Hair follicle dermal papilla cell (primary cell): ENCODE measurements around the gene DSP. TPM values are rescaled to one million over a fixed set of nuclear protein-coding genes. Genes with fewer than 3 reads are reported as not detected.

Source experiments
- total RNA-seq: library from RNA; depleted of rRNA; stranded (reverse); fragments of >200 nt; gene quantifications from 2 replicates; pipeline ENCODE4 v1.2.3, GENCODE V29; 2012

Gene DSP, protein sequence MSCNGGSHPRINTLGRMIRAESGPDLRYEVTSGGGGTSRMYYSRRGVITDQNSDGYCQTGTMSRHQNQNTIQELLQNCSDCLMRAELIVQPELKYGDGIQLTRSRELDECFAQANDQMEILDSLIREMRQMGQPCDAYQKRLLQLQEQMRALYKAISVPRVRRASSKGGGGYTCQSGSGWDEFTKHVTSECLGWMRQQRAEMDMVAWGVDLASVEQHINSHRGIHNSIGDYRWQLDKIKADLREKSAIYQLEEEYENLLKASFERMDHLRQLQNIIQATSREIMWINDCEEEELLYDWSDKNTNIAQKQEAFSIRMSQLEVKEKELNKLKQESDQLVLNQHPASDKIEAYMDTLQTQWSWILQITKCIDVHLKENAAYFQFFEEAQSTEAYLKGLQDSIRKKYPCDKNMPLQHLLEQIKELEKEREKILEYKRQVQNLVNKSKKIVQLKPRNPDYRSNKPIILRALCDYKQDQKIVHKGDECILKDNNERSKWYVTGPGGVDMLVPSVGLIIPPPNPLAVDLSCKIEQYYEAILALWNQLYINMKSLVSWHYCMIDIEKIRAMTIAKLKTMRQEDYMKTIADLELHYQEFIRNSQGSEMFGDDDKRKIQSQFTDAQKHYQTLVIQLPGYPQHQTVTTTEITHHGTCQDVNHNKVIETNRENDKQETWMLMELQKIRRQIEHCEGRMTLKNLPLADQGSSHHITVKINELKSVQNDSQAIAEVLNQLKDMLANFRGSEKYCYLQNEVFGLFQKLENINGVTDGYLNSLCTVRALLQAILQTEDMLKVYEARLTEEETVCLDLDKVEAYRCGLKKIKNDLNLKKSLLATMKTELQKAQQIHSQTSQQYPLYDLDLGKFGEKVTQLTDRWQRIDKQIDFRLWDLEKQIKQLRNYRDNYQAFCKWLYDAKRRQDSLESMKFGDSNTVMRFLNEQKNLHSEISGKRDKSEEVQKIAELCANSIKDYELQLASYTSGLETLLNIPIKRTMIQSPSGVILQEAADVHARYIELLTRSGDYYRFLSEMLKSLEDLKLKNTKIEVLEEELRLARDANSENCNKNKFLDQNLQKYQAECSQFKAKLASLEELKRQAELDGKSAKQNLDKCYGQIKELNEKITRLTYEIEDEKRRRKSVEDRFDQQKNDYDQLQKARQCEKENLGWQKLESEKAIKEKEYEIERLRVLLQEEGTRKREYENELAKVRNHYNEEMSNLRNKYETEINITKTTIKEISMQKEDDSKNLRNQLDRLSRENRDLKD (N-terminal part only)
- 8.8 and 12.4 TPM in 2 replicates for total RNA-seq

GRCh38 chr6:7541175-7542064, at the start of gene DSP:
Gene DSP, plus strand, starts transcription at chr6:7541671. Its CDS starts 245 bp downstream, at chr6:7541916.

DNA sequence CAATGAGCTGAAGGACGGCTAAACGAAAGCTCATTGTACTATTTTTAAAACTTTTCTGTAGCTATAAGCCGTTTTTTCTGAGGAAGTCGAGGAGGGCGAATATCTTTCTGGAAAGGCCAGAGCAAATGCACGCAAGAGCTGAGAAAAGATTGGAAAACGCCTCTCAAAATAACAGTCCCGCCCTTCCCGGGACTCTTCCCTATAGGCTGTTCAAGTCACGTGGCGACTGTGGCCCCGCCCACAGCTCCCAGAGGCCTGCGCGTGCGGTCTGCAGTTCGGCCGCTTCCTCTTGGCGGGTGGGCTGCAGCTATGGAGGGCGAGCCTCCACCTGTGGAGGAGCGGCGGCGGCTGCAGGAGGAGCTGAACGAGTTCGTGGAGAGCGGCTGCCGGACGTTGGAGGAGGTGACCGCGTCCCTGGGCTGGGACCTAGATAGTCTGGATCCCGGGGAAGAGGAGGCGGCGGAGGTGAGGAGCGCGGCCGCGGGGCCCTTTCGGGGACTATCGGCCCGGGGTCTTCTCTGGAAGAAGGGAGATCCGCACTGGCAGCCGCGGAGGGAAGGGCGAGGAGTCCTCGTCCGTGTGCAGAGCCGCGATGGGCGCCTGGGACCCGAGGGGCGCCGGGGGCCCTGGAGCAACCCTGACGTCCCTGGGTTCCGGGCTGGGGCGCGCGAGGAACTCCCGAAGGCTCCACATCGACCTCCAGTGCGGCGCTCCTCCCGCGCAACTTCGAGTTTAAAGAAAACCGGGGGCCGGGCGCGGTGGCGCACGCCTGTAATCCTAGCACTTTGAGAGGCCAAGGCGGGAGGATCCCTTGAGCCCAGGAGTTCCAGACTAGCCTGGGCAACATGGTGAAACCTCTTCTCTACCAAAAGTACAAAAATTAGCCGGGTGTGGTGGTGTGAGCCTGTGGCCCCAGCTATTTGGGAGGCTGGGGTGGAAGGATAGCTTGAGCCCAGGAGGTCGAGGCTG, 48.8 kb downstream of the DSP start, which contains the start of gene SNRNP48:
SNRNP48 (plus strand) TSS at position 250 of the 969 bp plus-strand sequence; CDS start at position 310, 60 bp downstream.

Other genes starting within 250 kb of the DSP start
- gene SSR1, start 228.5 kb upstream of the DSP start, total RNA-seq, result 127 and 139 TPM in 2 replicates
- under 0.01 TPM in 1 of 2 replicates, not detected in the other for gene CAGE1, start 151.9 kb upstream of the DSP start, total RNA-seq
- 15.5 and 21.3 TPM in 2 replicates for gene RIOK1, start 151.9 kb upstream of the DSP start, total RNA-seq
- gene SNRNP48, start 48.5 kb downstream of the DSP start, total RNA-seq, result 11.5 and 14.3 TPM in 2 replicates
- 1.8 and 2.9 TPM in 2 replicates for gene BMP6, start 184.4 kb downstream of the DSP start, total RNA-seq